GM18508 (cell line): Measurements from ENCODE around the gene KRT37.

Experiments
- ATAC-seq: cut with Tn5 transposase; IDR thresholded peaks from one replicate; pipeline ENCODE4 v1.9.1; 2021; ENCODE audit warnings: moderate number of reproducible peaks; ENCODE audit not compliant: insufficient read depth, unreplicated experiment

Gene KRT37

DNA sequence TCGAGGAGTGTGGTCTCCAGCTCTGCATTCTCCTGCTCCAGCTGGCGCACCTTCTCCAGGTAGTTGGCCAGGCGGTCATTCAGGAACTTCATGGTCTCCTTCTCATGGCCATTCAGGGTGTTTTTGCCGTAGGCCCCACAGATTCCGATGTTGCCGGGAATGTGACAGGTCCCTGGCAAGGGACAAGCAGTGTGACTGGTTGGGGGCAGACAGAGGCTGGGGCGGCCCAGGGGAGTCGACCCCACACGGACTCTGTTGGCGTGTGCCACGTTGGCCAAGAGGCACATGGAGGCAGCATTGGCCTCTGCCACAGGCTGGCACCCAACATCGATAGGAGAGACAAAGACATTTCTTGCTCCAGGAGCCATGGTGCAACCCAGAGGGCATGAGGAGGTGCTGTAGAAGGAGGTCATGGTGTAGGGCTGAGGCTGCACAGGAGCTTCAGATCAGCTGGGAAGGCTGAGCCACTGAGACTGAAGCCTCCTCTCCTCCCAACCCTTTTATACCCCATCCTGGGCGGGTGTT, at the start of gene KRT37:
Gene KRT37 (minus strand): TSS at position 475 of the 525 bp plus-strand sequence. CDS start 62 bp downstream, at position 413.
- no peak for ATAC-seq

GRCh38 chr17:41468346-41468745, 44.0 kb upstream of the KRT37 start:
- no peak for ATAC-seq

DNA sequence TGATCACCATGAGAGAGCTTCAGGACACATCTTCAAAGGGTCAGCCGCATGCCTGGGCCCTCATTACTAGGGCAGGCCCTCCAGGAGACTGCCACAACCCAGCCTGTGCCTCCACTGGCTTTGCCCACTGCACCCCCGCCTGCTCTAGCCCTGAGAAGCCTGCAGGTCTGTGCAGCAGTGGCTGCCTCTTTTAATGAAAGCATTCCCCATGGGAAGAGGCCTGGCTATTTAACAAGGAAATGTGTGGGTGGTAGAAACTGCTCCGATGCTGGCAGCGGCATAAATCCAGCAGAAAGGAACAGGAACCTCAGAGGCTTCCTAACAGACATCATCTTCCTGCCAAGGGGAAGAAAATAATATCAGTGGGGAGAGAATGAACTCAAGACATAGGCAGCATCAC, 43.2 kb upstream of the KRT37 start:
- no peak for ATAC-seq

DNA sequence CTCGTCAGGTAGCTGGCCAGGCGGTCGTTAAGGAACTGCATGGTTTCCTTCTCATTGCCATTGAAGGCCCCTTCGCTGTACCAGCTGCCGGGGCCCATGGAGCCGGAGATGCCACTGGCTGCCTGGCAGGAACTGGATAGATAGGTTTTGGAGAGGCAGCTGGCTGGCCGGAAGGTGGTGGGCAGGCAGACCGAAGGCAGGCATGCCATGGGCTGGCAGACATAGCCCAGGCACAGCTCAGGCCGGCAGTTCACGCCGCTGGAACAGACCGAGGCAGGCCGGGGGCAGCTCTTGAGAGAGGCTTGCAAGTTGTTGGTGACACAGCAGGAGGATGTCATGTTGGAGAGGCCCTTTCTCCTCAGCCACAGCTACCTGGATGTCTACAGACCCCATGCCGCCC, 42.6 kb upstream of the KRT37 start, which contains the start of gene KRT32:
Gene KRT32 (minus strand): TSS at position 399 of the 400 bp plus-strand sequence. CDS start 61 bp downstream, at position 338.
- ATAC-seq, result no peak

GRCh38 chr17:41464682-41465081, 40.3 kb upstream of the KRT37 start:
- no peak for ATAC-seq

DNA sequence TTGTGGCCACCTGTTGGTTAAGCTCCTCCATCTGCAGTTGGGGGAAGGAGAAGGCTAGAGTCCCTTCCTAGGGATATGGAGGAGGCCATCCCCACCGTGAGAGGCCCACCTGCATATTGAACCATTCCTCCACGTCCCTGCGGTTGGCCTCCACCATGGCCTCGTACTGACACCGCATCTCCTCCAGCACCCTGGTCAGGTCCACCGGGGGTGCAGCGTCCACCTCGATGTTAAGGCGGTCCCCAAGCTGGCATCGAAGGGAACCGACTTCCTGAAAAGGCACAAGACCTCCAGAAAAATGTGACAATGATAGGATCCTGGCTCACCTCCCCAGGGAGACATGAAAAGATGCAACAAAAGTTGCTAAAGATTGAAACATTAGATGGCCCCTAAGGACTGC, 39.8 kb upstream of the KRT37 start:
- ATAC-seq, result no peak

DNA sequence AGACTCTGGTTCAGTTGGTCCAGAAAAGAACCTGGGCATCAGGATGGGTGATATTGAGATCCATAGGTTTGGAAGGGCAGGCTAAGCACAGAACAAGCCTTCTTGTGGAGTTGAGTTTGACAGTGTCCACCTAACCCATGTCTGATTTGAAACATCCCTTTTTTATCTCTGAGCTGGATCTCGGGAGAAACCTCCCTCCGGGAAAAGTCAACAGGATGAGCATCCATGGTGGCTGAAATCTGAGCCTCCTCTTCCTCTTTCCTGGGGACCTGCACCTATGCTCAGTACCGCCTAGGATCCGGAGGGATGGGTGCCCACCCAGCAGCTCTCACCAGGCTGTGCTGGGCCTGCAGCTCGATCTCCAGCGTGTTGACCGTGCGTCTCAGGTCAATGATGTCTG, 39.4 kb upstream of the KRT37 start:
- no peak for ATAC-seq

DNA sequence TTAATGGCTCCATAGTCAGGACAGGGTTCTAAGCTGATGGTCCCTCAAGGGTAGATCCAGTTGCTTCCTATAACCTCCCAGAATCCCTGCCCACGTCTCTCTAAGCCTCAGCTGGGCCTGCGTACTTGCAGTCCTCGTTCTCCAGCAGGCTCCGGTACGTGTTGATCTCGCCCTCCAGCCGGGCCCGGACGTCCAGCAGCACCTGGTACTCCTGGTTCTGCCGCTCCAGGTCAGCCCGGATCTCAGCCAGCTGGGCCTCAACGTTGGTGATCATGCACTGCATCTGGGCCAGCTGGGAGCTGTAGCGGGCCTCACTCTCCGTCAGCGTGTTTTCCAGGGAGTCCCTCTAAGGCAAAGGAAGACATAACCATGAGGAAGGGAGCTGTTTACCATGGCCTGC, 38.3 kb upstream of the KRT37 start:
- no peak for ATAC-seq

DNA sequence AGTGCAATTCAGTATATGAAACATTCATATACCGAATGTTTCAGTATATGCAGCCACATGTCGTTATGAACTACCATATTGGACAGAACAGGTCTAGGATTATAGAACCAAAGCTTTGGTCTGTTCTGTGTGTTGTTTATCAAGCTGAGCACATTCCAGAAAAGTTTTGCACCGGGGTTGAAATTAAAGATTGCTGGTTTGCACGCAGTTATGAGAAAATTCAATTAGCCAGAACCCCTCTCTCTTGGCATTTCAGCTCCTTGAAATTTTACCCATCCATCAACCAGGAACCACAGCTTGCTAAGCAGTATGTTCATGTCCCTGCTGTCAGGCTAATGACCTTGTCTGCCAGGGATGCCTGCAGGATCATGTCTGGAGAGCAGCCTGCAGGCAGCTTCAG, 33.3 kb upstream of the KRT37 start:
- ATAC-seq, result no peak

GRCh38 chr17:41456204-41456603, 31.8 kb upstream of the KRT37 start:
- ATAC-seq, result no peak

DNA sequence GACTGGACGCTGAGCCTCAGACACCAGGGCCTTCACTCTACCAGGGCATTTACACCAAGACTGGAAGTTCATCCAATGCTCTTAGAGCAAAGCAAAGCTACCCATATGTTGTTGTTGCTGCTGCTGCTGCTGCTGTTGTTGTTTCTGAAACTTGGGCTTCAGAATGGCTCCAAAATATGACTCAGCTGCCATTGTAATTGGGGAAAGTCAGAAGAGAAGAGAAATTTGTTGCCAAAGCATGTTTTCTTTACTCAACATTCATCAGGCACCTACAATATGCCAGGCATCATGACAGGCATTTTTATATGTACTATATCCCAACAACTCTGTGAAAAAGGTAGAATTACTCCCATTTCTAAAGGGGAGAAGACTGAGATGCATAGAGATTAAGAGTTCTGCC, 30.9 kb upstream of the KRT37 start:
- ATAC-seq, result no peak

DNA sequence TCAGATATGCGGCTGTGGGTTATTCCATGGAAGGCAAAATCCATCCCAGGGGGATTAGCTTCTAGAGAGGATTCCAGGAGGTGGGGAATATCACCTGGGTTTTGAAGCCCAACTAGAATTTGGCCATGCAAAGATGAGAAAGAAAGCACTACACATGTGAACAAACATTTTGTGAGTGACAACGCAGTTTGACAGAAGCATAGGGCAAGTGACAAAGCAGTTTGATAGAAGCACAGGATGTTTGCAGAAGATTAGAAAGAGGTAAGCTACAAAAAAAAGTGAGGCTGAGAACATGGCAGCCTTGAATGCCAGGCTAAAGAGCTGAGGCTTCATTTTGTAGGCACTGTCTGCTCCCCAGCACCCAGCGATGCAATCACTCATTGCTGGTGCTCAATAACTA, 28.7 kb upstream of the KRT37 start:
- no peak for ATAC-seq

DNA sequence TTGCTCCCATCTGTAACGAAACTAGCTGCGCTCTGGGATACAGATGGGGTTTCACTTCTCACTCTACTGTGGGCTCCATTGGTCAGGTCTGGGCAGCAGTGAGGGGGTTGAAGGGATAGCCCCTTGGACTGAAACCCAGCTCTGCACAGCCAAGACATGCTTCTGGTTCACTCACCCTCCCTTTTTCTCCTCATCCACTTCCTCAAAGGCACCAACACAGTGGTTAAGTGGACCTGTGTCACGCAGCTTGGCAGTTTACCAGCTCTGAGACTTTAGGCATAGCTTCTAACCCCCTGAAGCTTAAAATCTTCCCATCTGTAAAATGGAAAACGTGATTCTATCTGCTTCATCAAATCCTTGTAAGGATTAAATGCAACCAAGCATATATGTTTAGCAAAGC, 27.9 kb upstream of the KRT37 start:
- ATAC-seq, result no peak

GRCh38 chr17:41451154-41451728, 26.9 kb upstream of the KRT37 start:
- no peak for ATAC-seq

DNA sequence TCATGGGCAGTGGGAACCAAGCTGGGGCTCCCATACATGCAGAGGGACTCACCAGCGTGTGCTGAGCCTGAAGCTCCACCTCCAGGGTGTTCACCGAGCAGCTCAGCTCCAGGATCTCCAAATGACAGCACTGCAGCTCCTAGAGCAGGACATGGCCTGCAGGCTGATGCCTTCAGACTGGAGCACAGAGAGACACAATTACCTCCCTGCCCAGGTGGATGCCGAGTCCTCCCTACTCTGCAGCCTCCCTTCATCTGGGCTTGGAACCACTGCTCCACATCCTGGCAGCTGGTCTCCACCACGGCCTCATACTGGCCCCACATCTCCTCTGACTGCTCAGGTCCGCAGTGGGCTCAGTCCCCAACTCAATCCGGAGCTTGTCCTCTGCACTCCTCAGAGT, 24.6 kb upstream of the KRT37 start:
- ATAC-seq, result no peak

DNA sequence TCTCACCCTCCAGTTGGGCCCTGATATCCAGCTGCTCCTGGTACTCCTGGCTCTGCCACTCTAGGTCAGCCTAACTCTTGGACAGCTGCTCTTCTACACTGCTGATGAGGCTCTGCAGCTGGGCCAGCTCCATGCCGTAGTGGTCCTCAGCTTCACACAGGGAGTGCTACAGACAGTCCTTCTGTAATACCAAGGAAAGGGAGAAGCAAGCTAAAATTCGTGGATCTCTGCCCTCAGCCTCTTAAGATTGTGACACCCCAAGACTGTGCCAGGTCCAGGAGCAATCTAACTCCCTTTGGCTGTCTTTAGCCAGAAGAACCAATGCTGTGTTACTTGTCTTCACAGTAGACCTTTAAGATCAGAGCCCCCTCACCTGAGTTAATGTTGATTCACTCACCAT, 24.1 kb upstream of the KRT37 start:
- ATAC-seq, result no peak

GRCh38 chr17:41446806-41447205, 22.4 kb upstream of the KRT37 start:
- no peak for ATAC-seq

- no peak for ATAC-seq
These were observed 20.3 kb upstream of the KRT37 start for GRCh38 chr17:41444640-41445039.

GRCh38 chr17:41444186-41444585, 19.8 kb upstream of the KRT37 start:
- no peak for ATAC-seq

DNA sequence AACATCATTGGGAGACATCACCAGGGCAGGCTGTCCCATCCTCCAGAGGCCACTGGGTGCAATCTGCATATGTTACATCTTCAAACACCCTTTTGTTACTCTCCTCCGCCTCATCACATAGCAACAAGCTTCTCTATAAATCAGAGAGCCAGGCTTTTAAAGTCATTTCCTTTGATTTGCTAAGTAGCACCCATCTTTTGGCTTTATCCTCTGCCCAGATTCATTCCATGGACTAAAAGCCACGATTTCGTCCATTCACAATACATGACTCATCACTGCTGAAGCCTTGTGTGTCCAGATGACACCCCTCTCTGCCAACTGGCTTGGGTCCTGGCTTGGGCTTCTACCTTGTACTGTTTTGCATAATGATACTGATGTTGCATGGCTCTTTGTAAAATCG, 18.4 kb upstream of the KRT37 start:
- no peak for ATAC-seq

- ATAC-seq, result no peak
These were observed 16.2 kb upstream of the KRT37 start, which contains the start of gene KRT38 for GRCh38 chr17:41440531-41441033. TSS of gene KRT38 (minus strand) at chr17:41440983. CDS start at chr17:41440921, 62 bp downstream.

GRCh38 chr17:41439375-41439774, 15.0 kb upstream of the KRT37 start:
- ATAC-seq, result no peak
